ENCODE data around the gene MTMR6.

MTMR6 gene

GRCh38 chr13:25252225-25252624 is 35.1 kb downstream of the MTMR6 start:
- Histone ChIP-seq H3K9ac (ENCODE audit: low read length) (no peak overlapping the region), H3K79me2 (ENCODE audit: insufficient read depth, low read length) (no peaks in the 10 kb centered on the region), H3K4me2 (ENCODE audit: low read length) (no peak overlapping the region), H3K4me3 (ENCODE audit: low read depth, low read length, poor library complexity, severe bottlenecking) (no peak overlapping the region), H3K36me3 (ENCODE audit: insufficient read depth, low read length) (peaks cover 49% of the 10 kb centered on the region), H3K4me1 (ENCODE audit: insufficient read depth, low read length, severe bottlenecking) (peaks cover 12% of the 10 kb centered on the region), H3K9me3 (ENCODE audit: low read length) (no peaks in the 10 kb centered on the region), H4K20me1 (ENCODE audit: insufficient read depth, low read length) (no peaks in the 10 kb centered on the region), H3F3A (ENCODE audit: insufficient read depth, low read length) (no peaks in the 10 kb centered on the region), H3K27me3 (ENCODE audit: insufficient read depth, low read length) (no peaks in the 10 kb centered on the region), H3K9me2 (ENCODE audit: low read depth, low read length) (no peaks in the 10 kb centered on the region), H2AFZ (ENCODE audit: low read length) (no peak overlapping the region), H3K27ac (ENCODE audit: low read depth, low read length, poor library complexity, severe bottlenecking) (no peak overlapping the region)
- TF ChIP-seq, protein P1, sequence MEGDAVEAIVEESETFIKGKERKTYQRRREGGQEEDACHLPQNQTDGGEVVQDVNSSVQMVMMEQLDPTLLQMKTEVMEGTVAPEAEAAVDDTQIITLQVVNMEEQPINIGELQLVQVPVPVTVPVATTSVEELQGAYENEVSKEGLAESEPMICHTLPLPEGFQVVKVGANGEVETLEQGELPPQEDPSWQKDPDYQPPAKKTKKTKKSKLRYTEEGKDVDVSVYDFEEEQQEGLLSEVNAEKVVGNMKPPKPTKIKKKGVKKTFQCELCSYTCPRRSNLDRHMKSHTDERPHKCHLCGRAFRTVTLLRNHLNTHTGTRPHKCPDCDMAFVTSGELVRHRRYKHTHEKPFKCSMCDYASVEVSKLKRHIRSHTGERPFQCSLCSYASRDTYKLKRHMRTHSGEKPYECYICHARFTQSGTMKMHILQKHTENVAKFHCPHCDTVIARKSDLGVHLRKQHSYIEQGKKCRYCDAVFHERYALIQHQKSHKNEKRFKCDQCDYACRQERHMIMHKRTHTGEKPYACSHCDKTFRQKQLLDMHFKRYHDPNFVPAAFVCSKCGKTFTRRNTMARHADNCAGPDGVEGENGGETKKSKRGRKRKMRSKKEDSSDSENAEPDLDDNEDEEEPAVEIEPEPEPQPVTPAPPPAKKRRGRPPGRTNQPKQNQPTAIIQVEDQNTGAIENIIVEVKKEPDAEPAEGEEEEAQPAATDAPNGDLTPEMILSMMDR (IDR thresholded peaks at IDR 0.05; ENCODE audit: low read length) = no peak
- no peak for TF ChIP-seq EZH2 (IDR thresholded peaks at IDR 0.05; ENCODE audit: borderline replicate concordance, low read length)

- Histone ChIP-seq H3K27ac (ENCODE audit: low read depth, low read length, poor library complexity, severe bottlenecking) (no peak overlapping the region), H3K9ac (ENCODE audit: low read length) (no peak overlapping the region), H3K4me3 (ENCODE audit: low read depth, low read length, poor library complexity, severe bottlenecking) (no peak overlapping the region), H4K20me1 (ENCODE audit: insufficient read depth, low read length) (no peaks in the 10 kb centered on the region), H3K36me3 (ENCODE audit: insufficient read depth, low read length) (peaks cover 31% of the 10 kb centered on the region), H3K27me3 (ENCODE audit: insufficient read depth, low read length) (no peaks in the 10 kb centered on the region), H3K9me2 (ENCODE audit: low read depth, low read length) (no peaks in the 10 kb centered on the region), H3F3A (ENCODE audit: insufficient read depth, low read length) (no peaks in the 10 kb centered on the region), H3K4me2 (ENCODE audit: low read length) (no peak overlapping the region), H3K9me3 (ENCODE audit: low read length) (no peaks in the 10 kb centered on the region), H2AFZ (ENCODE audit: low read length) (no peak overlapping the region), H3K79me2 (ENCODE audit: insufficient read depth, low read length) (no peaks in the 10 kb centered on the region), H3K4me1 (ENCODE audit: insufficient read depth, low read length, severe bottlenecking) (peaks cover 16% of the 10 kb centered on the region)
- TF ChIP-seq, protein P1 (IDR thresholded peaks at IDR 0.05; ENCODE audit: low read length) = peak; percentile 69
- TF ChIP-seq EZH2 (IDR thresholded peaks at IDR 0.05; ENCODE audit: borderline replicate concordance, low read length) = no peak
These were observed 38.2 kb downstream of the MTMR6 start for GRCh38 chr13:25249001-25249543.

DNA sequence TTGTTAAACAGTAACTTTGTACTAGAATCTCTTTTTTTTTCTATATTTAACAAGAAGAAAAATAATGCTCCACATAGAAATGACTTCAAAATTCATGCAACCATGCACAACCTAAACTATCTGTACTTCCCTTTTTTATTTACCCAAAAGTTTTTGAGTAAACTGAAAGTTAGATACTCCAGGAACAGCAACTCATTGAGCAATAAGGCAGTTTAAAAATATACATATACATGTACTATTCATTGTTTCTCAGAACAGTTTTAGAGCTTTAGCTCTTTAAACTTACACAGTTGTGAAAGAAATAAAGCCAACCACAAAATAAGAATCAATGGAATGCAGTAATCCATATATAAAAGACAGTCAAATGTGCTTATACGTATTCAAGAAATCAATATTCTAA is 39.2 kb downstream of the MTMR6 start:
- Histone ChIP-seq H3K4me2 (ENCODE audit: low read length) (no peak overlapping the region), H3K4me3 (ENCODE audit: low read depth, low read length, poor library complexity, severe bottlenecking) (no peak overlapping the region), H2AFZ (ENCODE audit: low read length) (no peak overlapping the region)

More for the DNA sequence above, 39.2 kb downstream of the MTMR6 start:
- Histone ChIP-seq H3K4me1 (ENCODE audit: insufficient read depth, low read length, severe bottlenecking) (peaks cover 16% of the 10 kb centered on the region), H4K20me1 (ENCODE audit: insufficient read depth, low read length) (no peaks in the 10 kb centered on the region), H3K9ac (ENCODE audit: low read length) (no peak overlapping the region), H3K36me3 (ENCODE audit: insufficient read depth, low read length) (peaks cover 21% of the 10 kb centered on the region), H3K79me2 (ENCODE audit: insufficient read depth, low read length) (no peaks in the 10 kb centered on the region), H3K27ac (ENCODE audit: low read depth, low read length, poor library complexity, severe bottlenecking) (no peak overlapping the region), H3F3A (ENCODE audit: insufficient read depth, low read length) (no peaks in the 10 kb centered on the region), H3K9me3 (ENCODE audit: low read length) (no peaks in the 10 kb centered on the region), H3K27me3 (ENCODE audit: insufficient read depth, low read length) (no peaks in the 10 kb centered on the region), H3K9me2 (ENCODE audit: low read depth, low read length) (no peaks in the 10 kb centered on the region)
- no peak for TF ChIP-seq EZH2 (IDR thresholded peaks at IDR 0.05; ENCODE audit: borderline replicate concordance, low read length)
- TF ChIP-seq, protein P1 (IDR thresholded peaks at IDR 0.05; ENCODE audit: low read length) = no peak

All from OCI-LY1 (cell line).